GM08714 (cell line): ENCODE data around the gene CSMD2.

Experiments
- H3K4me3 ChIP-seq: fragments of 200-500 bp; sonication (Bioruptor generic); 2 replicates; pipeline ENCODE4 v1.5.1; 2014; ENCODE audit warnings: mild to moderate bottlenecking, low read length, inconsistent platforms
- ZNF274 ChIP-seq: IDR thresholded peaks from 2 replicates; pipeline ENCODE4 v1.6.1; 2012; ENCODE audit warnings: mild to moderate bottlenecking, low read depth, low read length

CSMD2 gene

GRCh38 chr1:34066166-34066565 is 98.9 kb downstream of the CSMD2 start:
- no peak for TF ChIP-seq ZNF274
- H3K4me3 ChIP-seq = no peak overlapping the region

- no peak for TF ChIP-seq ZNF274
- no peak overlapping the region for H3K4me3 ChIP-seq
Observed at GRCh38 chr1:34065498-34065897, 99.5 kb downstream of the CSMD2 start.

GRCh38 chr1:34060901-34061415 is 104.1 kb downstream of the CSMD2 start:
- H3K4me3 ChIP-seq = no peak overlapping the region
- no peak for TF ChIP-seq ZNF274

DNA sequence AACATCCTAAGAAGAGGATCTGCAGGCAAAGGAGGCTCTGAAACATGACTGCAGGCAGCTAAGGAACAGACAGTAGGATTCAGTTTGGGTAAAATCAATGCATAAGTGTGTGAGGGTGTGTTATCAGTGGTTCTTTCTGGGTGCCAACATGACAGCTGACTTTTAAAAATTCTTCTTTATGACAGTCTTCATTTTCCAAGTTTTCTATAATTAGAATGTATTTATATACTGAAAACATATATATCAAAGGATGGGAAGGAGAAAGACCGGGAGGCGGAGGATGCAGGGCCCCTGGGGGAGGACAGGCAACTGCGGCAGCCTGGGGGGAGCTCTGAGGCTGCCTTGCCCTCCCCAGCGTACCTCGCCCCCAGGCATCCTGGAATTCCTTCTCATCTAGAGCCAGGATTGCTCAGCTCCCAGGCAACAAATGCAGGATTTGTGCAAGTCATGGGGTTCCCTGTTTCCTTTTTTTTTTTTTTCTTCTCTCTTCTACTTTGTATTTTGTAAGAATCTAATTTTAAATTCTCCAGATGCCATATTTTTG is 104.8 kb downstream of the CSMD2 start:
- no peak overlapping the region for H3K4me3 ChIP-seq
- no peak for TF ChIP-seq ZNF274

DNA sequence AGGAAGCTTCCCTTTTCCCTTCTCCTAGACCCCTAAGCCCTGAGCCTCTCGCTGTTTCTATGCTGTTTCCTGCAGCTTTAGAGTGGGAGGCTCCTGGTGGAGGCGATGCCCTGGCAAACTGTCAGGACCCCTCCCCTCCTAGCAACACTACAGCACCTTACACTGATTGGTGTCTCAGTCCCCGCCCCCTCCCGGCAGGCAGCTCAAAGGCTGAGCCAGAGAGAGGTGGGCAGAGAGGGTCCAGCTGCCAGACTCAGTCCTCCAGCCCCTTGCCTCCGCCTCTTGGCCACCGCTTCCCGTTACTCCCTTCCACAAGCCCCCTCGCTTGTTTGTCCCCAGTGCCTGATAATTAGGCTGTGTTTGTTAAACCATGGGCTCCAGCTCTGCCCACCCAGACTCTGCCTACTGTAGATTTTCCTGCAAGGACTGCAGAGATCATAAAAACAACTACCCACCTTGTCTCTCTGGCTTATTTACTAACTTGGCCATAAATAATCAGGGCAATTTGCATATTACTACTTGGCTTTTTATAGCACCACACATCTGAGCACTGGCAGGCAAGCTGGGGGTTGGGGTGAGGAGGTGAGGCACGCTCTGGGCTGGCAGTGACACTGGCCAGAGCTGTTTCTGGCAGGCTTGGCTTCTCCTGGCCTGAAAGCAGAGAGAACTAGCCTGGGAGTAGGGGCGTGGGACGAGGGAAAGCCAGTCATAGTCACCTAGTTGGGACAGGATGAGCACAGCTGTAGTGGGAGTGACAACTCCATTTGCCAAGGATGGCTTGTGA is 107.5 kb downstream of the CSMD2 start:
- no peak overlapping the region for H3K4me3 ChIP-seq
- TF ChIP-seq ZNF274 = no peak

GRCh38 chr1:34055818-34056217 is 109.2 kb downstream of the CSMD2 start:
- no peak for TF ChIP-seq ZNF274
- no peak overlapping the region for H3K4me3 ChIP-seq

- TF ChIP-seq ZNF274 = no peak
- no peak overlapping the region for H3K4me3 ChIP-seq
Observed at GRCh38 chr1:34054920-34055319, 110.1 kb downstream of the CSMD2 start.

DNA sequence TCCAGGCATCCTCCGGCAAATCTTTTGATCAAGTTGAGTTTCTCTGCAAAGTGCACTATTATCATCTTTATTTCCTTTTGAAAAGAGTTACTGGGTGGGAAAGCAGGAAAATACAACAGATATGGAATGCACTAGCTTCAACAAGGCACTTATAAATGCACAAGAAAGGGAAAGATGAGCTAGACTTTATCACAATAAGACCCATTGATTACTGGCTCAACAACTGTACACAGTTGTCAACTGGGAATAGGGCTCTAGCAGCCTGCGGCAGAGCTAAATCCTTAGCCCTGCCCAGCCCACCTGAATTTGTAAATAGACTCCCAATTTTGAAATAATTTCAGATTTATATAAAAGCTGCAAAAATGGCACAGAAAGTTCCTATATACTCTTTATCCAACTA is 111.4 kb downstream of the CSMD2 start:
- TF ChIP-seq ZNF274 = no peak
- no peak overlapping the region for H3K4me3 ChIP-seq

- no peak overlapping the region for H3K4me3 ChIP-seq
- no peak for TF ChIP-seq ZNF274
Observed at GRCh38 chr1:34052565-34052964, 112.5 kb downstream of the CSMD2 start.

GRCh38 chr1:34050709-34051485 is 114.1 kb downstream of the CSMD2 start:
- TF ChIP-seq ZNF274 = no peak
- no peak overlapping the region for H3K4me3 ChIP-seq

DNA sequence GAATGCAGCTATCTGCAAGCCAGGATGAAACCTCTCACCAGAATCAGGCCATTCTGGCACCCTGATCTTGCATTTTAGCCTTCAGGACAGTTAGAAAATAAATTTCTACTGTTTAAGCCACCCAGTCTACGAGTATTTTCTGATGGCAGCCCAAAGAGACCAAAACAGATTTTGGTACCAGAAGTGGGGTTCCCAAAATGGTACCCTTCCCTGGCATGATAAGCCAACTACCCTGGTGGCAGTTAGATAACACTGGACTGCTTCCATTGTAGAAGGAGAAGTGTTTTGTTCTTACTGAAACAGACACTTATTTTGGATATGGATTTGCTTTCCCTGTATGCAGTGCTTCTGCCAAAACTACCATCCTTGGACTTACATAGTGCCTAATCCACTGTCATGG is 115.0 kb downstream of the CSMD2 start:
- no peak overlapping the region for H3K4me3 ChIP-seq
- TF ChIP-seq ZNF274 = no peak

DNA sequence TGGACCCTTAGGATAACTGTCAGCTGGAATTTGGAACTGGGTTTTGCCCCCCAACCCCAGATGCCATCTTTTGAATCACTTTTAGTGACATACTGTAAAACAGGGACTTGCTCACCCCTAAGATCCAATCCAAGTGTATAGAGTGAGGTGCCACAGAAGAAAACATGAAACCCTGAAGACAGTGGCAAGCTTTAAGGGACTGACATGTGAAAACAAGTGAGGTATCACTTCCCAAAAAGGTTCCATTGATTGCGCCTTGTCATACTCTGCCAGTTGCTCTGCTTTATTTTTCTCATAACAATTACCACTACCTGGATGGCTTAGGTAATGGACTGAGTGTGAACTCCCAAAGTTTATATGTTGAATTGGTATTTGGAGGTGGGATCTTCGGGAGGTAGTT is 115.6 kb downstream of the CSMD2 start:
- TF ChIP-seq ZNF274 = no peak

DNA sequence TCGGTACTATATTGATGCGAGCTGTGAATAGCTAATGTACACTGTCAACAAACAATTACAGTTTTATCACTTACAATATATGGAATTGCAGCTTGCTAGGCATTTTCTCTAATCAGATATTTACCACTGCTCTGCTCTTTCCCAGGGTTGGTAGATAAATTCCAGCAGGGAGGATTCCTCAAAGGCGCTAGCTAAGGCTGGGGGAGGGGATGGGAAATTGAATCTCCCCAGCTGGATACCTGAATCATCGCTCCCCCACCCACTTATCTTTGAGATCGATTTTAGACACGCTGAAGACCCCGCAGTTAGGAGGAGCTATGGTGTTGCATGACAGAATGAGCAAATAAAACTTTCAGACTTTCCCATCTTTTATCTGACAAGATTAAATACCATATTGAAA is 127.2 kb downstream of the CSMD2 start:
- TF ChIP-seq ZNF274 = no peak
- H3K4me3 ChIP-seq = no peak overlapping the region

More for the DNA sequence above, 115.6 kb downstream of the CSMD2 start:
- H3K4me3 ChIP-seq = no peak overlapping the region

DNA sequence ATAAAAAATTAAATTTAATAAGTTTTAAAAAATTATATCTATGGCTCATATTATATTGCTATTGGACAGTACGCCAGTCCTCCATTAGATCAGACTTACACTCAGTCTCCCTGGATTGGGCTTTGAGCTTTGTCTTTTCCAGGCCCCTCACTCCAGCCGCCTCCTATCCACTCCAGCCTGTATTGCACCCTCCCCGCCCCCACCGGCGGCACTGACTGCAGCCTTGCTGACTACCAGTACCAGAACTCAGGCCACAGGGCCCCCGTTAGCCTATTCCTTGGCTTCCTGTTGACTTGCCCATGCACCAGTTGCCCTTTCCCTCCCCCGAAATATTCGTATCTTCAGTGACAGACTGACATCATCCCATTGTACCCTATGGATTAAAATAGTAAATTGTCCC is 127.9 kb downstream of the CSMD2 start:
- H3K4me3 ChIP-seq = no peak overlapping the region
- no peak for TF ChIP-seq ZNF274

DNA sequence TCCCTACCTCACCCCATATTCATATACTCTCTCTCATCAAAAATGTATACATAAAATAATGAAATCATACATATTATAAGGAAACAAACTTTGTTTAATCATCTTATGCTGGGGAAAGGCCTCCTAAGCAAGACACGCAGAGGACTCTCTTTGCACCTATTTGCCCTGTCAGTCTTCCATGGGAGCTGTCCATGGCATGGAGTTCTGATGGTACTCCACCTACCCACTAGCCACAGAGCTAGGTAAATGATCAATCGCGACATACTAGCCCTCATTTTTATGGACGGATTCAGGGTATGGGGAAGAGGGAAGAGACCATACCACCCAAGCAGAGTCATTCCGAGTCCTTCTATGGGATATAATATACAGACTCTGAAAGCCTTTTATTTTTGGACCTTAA is 131.0 kb downstream of the CSMD2 start:
- TF ChIP-seq ZNF274 = no peak
- no peak overlapping the region for H3K4me3 ChIP-seq
